GM12878 (cell line): Measurements from ENCODE around the gene ARAP1. TPM values are rescaled to one million over a fixed set of nuclear protein-coding genes. Genes with fewer than 3 reads are reported as not detected.

ENCODE experiments used
- ATAC-seq: fragments of 200-7000 bp; cut with Tn5 transposase; 3 replicates; pipeline ENCODE4 v1.9.1; 2020; ENCODE audit warnings: mild to moderate bottlenecking, moderate library complexity
- BruUV-seq: library from RNA; stranded (reverse); fragments of 400-500 nt; replicated peaks from 2 replicates; lab custom pipeline; 2021; lab: Mats Ljungman, UMichigan
- CTCF ChIA-PET: fragments of 300-600 bp; sonication (Branson Sonifier 250); formaldehyde crosslinking; extraction: SDS; loops from one replicate; lab custom pipeline; 2021; ENCODE audit warnings: inconsistent platforms; lab: Yijun Ruan, JAX
- POLR2A ChIA-PET: fragments of 350-600 bp; formaldehyde crosslinking; extraction: SDS; loops from one replicate; lab custom pipeline; 2021; ENCODE audit warnings: inconsistent platforms; lab: Charles Lee
- RAD21 ChIA-PET: fragments of 300-600 bp; sonication (Branson Sonifier 250); formaldehyde crosslinking; loops from one replicate; lab custom pipeline; 2023; ENCODE audit warnings: antibody characterized with exemption; ENCODE audit not compliant: unreplicated experiment; lab: Charles Lee
- SMC1A ChIA-PET: fragments of 300-600 bp; sonication (Branson Sonifier 250); formaldehyde crosslinking; loops from one replicate; lab custom pipeline; 2023; ENCODE audit not compliant: unreplicated experiment, uncharacterized antibody; lab: Charles Lee
- DNase-seq: peaks from one replicate; pipeline ENCODE4 v3.0.0-alpha.2; 2011; ENCODE audit warnings: low read depth, low spot score
- FAIRE-seq: peaks from 3 replicates; lab custom pipeline; 2011; peaks lifted over from hg19 to GRCh38; lab: Jason Lieb, UNC
- H2AFZ ChIP-seq: 2 replicates; pipeline ENCODE4 v1.6.0; 2011; ENCODE audit warnings: low read depth, low read length, control low read depth; ENCODE audit not compliant: control insufficient read depth
- H3K27ac ChIP-seq: 2 replicates; pipeline ENCODE4 v1.5.1; 2011; ENCODE audit warnings: control low read depth; ENCODE audit not compliant: control insufficient read depth, insufficient read depth
- H3K27me3 ChIP-seq, 2 experiments: replicated peaks in 1 of 2; 2 replicates each; pipeline versions ENCODE4 v1.6.0 to v1.6.1; 2011; ENCODE audit warnings: low read length in 1 of 2; ENCODE audit not compliant: control insufficient read depth in 2 of 2, insufficient read depth in 2 of 2
- H3K36me3 ChIP-seq, 2 experiments: 2 replicates each; pipeline ENCODE4 v1.5.1; 2011; ENCODE audit warnings: low read length in 1 of 2; ENCODE audit not compliant: control insufficient read depth in 2 of 2, insufficient read depth in 2 of 2
- H3K4me1 ChIP-seq: 2 replicates; pipeline ENCODE4 v1.6.1; 2011; ENCODE audit warnings: mild to moderate bottlenecking, low read length, moderate library complexity, mixed read lengths; ENCODE audit not compliant: control insufficient read depth, insufficient read depth
- H3K4me2 ChIP-seq: 2 replicates; pipeline ENCODE4 v1.6.0; 2011; ENCODE audit warnings: control low read depth; ENCODE audit not compliant: control insufficient read depth, insufficient read depth
- H3K4me3 ChIP-seq: fragments of 200-600 bp; sonication (generic); 2 replicates; pipeline ENCODE4 v1.5.1; 2016
- H3K79me2 ChIP-seq: 2 replicates; pipeline ENCODE4 v1.6.0; 2011; ENCODE audit warnings: low read length; ENCODE audit not compliant: control insufficient read depth, insufficient read depth
- H3K9ac ChIP-seq: 2 replicates; pipeline ENCODE4 v1.8.0; 2011; ENCODE audit warnings: low read length, control low read depth, mixed read lengths; ENCODE audit not compliant: control insufficient read depth, insufficient read depth
- H3K9me3 ChIP-seq: replicated peaks from 3 replicates; pipeline ENCODE4 v1.5.1; 2011; ENCODE audit warnings: mild to moderate bottlenecking, low read length; ENCODE audit not compliant: control insufficient read depth, insufficient read depth
- H4K20me1 ChIP-seq: 2 replicates; pipeline ENCODE4 v1.6.0; 2011; ENCODE audit not compliant: control insufficient read depth, insufficient read depth
- BACH1 ChIP-seq: fragments of 450-650 bp; IDR thresholded peaks from 2 replicates; pipeline ENCODE4 v1.6.1; 2017; ENCODE audit warnings: mild to moderate bottlenecking, borderline replicate concordance
- CREM ChIP-seq: IDR thresholded peaks from 2 replicates; pipeline ENCODE4 v1.6.1; 2014; ENCODE audit warnings: antibody characterized with exemption, low read depth
- GABPA ChIP-seq: IDR thresholded peaks from 2 replicates; pipeline ENCODE4 v1.6.1; 2014; ENCODE audit warnings: antibody characterized with exemption, low read depth, mild to moderate bottlenecking, inconsistent platforms
- IKZF1 ChIP-seq: fragments of 450-650 bp; conservative IDR thresholded peaks from 2 replicates; pipeline ENCODE4 v1.6.1; 2017; ENCODE audit warnings: antibody characterized with exemption, mild to moderate bottlenecking
- MEF2A ChIP-seq: IDR thresholded peaks from 2 replicates; pipeline ENCODE4 v1.6.1; 2011; ENCODE audit warnings: low read depth, mild to moderate bottlenecking, low read length, moderate library complexity; ENCODE audit not compliant: insufficient read depth
- PAX5 ChIP-seq: IDR thresholded peaks from 2 replicates; pipeline ENCODE4 v1.6.1; 2011; ENCODE audit warnings: low read depth, low read length, borderline replicate concordance
- POLR2AphosphoS5 ChIP-seq: IDR thresholded peaks from 2 replicates; pipeline ENCODE4 v1.6.1; 2011; ENCODE audit warnings: mild to moderate bottlenecking, low read length, inconsistent platforms
- SMAD5 ChIP-seq: IDR thresholded peaks from 2 replicates; pipeline ENCODE4 v1.6.1; 2016; ENCODE audit warnings: antibody characterized with exemption, low read depth
- TAF1 ChIP-seq: IDR thresholded peaks from 2 replicates; pipeline ENCODE4 v1.6.1; 2011; ENCODE audit warnings: mild to moderate bottlenecking, low read depth, low read length, borderline replicate concordance
- ZBTB40 ChIP-seq: fragments of 450-650 bp; IDR thresholded peaks from 2 replicates; pipeline ENCODE4 v1.6.1; 2016; ENCODE audit warnings: mild to moderate bottlenecking, moderate library complexity, borderline replicate concordance
- ZNF207 ChIP-seq: fragments of 450-650 bp; IDR thresholded peaks from 2 replicates; pipeline ENCODE4 v1.6.1; 2014; ENCODE audit warnings: antibody characterized with exemption, mild to moderate bottlenecking, borderline replicate concordance
- WGBS: methylation state at CpG from one replicate; pipeline ENCODE4 v1.1.6; 2016; ENCODE audit warnings: low lambda C conversion rate; ENCODE audit not compliant: insufficient replicate concordance, insufficient coverage; ENCODE audit errors: missing lambda C conversion rate; 5-methylcytosine and 5-hydroxymethylcytosine counted together
- in situ Hi-C: fragments of 300-500 bp; cut with MboI; formaldehyde crosslinking; loops from 9 replicates; pipeline ENCODE4 v1.14.3; 2018; ENCODE audit warnings: mixed read lengths
- intact Hi-C: fragments of 100-400 bp; cut with micrococcal nuclease; formaldehyde crosslinking; loops from one replicate; pipeline ENCODE4 v1.14.2; 2022; ENCODE audit not compliant: unreplicated experiment
- polyA plus RNA-seq, 11 experiments: library from polyadenylated mRNA; depleted of rRNA in 4 of 11; unstranded in 6 of 11; stranded (reverse) in 5 of 11; fragments of >200 nt; fragmentation: Nextera tagmentation in 4 of 11; fragmentation: Illumina TruSeq in 1 of 11; extraction: Ambion mirVana in 4 of 11; extraction: Trizol in 1 of 11; gene quantifications; 1 replicate in 1 of 11; 2 replicates in 10 of 11; pipeline versions ENCODE4 v1.2.1 to v1.2.3, GENCODE V29; 2011 to 2016; ENCODE audit warnings: inconsistent platforms in 2 of 11, missing spikeins in 2 of 11, low read depth in 1 of 11
- total RNA-seq, 4 experiments: library from RNA; depleted of rRNA in 3 of 4; stranded (reverse); fragments of >200 nt in 3 of 4; fragmentation: Illumina TruSeq in 1 of 4; extraction: Trizol in 1 of 4; gene quantifications; 2 replicates each; pipeline versions ENCODE4 v1.2.1 to v1.2.3, GENCODE V29; 2013 to 2021
- TF ChIP-seq, protein P1 (sequence below): IDR thresholded peaks from 2 replicates; pipeline ENCODE4 v1.6.1; 2011; ENCODE audit warnings: low read depth, low read length, improper control_type of control experiment, borderline replicate concordance
- TF ChIP-seq, protein P2 (sequence below): fragments of 450-650 bp; IDR thresholded peaks from 2 replicates; pipeline ENCODE4 v1.6.1; 2017; ENCODE audit warnings: mild to moderate bottlenecking, moderate library complexity

The ARAP1 gene
- total and polyA plus RNA-seq, 10 of the 15 experiments (the other 5 are each of a cell fraction or from before 2014, with no cell fraction given): 0.55 to 102 (median 51.0) TPM

GRCh38 chr11:72769680-72770079, 17.5 kb upstream of the ARAP1 start (continued):
- TF ChIP-seq, protein P1, sequence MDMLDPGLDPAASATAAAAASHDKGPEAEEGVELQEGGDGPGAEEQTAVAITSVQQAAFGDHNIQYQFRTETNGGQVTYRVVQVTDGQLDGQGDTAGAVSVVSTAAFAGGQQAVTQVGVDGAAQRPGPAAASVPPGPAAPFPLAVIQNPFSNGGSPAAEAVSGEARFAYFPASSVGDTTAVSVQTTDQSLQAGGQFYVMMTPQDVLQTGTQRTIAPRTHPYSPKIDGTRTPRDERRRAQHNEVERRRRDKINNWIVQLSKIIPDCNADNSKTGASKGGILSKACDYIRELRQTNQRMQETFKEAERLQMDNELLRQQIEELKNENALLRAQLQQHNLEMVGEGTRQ: no peak
- TF ChIP-seq GABPA (no peak), PAX5 (no peak), TAF1 (no peak)
- TF ChIP-seq, protein P2, sequence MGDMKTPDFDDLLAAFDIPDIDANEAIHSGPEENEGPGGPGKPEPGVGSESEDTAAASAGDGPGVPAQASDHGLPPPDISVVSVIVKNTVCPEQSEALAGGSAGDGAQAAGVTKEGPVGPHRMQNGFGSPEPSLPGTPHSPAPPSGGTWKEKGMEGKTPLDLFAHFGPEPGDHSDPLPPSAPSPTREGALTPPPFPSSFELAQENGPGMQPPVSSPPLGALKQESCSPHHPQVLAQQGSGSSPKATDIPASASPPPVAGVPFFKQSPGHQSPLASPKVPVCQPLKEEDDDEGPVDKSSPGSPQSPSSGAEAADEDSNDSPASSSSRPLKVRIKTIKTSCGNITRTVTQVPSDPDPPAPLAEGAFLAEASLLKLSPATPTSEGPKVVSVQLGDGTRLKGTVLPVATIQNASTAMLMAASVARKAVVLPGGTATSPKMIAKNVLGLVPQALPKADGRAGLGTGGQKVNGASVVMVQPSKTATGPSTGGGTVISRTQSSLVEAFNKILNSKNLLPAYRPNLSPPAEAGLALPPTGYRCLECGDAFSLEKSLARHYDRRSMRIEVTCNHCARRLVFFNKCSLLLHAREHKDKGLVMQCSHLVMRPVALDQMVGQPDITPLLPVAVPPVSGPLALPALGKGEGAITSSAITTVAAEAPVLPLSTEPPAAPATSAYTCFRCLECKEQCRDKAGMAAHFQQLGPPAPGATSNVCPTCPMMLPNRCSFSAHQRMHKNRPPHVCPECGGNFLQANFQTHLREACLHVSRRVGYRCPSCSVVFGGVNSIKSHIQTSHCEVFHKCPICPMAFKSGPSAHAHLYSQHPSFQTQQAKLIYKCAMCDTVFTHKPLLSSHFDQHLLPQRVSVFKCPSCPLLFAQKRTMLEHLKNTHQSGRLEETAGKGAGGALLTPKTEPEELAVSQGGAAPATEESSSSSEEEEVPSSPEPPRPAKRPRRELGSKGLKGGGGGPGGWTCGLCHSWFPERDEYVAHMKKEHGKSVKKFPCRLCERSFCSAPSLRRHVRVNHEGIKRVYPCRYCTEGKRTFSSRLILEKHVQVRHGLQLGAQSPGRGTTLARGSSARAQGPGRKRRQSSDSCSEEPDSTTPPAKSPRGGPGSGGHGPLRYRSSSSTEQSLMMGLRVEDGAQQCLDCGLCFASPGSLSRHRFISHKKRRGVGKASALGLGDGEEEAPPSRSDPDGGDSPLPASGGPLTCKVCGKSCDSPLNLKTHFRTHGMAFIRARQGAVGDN: no peak

DNA sequence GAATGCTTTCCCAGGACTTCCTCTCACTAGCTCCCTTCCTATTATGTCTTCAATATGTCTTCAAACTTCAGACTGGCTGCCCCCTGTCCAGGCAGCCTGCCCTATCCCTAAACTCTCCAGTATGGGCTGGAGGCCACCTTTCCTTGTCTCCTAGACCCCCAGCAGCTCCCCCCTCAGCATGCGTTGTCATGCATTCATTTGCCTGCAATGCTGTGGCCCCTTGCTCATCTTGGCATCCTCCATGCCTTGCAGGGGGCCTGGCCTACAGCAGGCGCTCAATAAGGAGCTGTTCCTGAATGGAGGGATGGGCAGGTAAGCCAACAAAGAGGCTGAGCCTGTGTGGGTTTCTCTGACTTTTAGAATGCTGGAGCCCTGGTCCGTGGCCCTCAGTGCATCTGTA, 16.4 kb upstream of the ARAP1 start:
- 82% methylated on average over 3 of the region's 3 CpGs for WGBS
- Histone ChIP-seq H4K20me1 (no peaks in the 10 kb centered on the region), H3K9ac (no peak overlapping the region), H3K9me3 (no peaks in the 10 kb centered on the region), H3K27me3 (no peaks in the 10 kb centered on the region), H3K4me2 (no peak overlapping the region), H3K79me2 (no peaks in the 10 kb centered on the region; the same call in 1 of the 2 replicates), H2AFZ (no peak overlapping the region), H3K36me3 (no peaks in the 10 kb centered on the region), H3K4me3 (no peak overlapping the region), H3K4me1 (peaks cover 9% of the 10 kb centered on the region), H3K27ac (no peak overlapping the region)
- POLR2A ChIA-PET: no interaction called here
- in situ Hi-C loops: no loop called here
- intact Hi-C loops: no loop called here
- CTCF ChIA-PET: interaction anchor here (1.7 kb wide), 1 partner anchor 25 kb away, joined by 6 read pairs; the partner anchor contains the start of gene STARD10
- FAIRE-seq: no peak
- RAD21 ChIA-PET: no interaction called here
- no peak for ATAC-seq
- SMC1A ChIA-PET: no interaction called here
- no TSS peak for BruUV-seq
- no peak for DNase-seq
- TF ChIP-seq SMAD5 (no peak), ZBTB40 (no peak), ZNF207 (no peak), MEF2A (no peak), IKZF1 (no peak), BACH1 (no peak), CREM (no peak), POLR2AphosphoS5 (no peak)
